SK-N-SH (cell line): ENCODE measurements around the gene NEUROG3. TPM values are rescaled to one million over a fixed set of nuclear protein-coding genes. Genes with fewer than 3 reads are reported as not detected.

Experiments
- CTCF ChIA-PET: fragments of 300-600, 350-600 bp; formaldehyde crosslinking; extraction: SDS; loops from one replicate; lab custom pipeline; 2021; lab: Yijun Ruan, JAX
- POLR2A ChIA-PET: fragments of 350-600 bp; sonication (Branson Sonifier 250); formaldehyde crosslinking; extraction: SDS; loops from one replicate; lab custom pipeline; 2020; ENCODE audit warnings: antibody characterized with exemption, inconsistent platforms; lab: Yijun Ruan, JAX
- DNase-seq: peaks from one replicate; pipeline ENCODE4 v3.0.0; 2012
- H2AFZ ChIP-seq: fragments of 200-600 bp; sonication (generic); 2 replicates; pipeline ENCODE4 v1.8.1; 2016; ENCODE audit warnings: antibody characterized with exemption, mild to moderate bottlenecking, low read depth
- H3F3A ChIP-seq: fragments of 200-600 bp; sonication (generic); replicated peaks from 2 replicates; pipeline ENCODE3; 2016; ENCODE audit warnings: antibody characterized with exemption, mild to moderate bottlenecking; ENCODE audit not compliant: insufficient read depth
- H3K27ac ChIP-seq, 2 experiments: fragments of 200-500 bp in 1 of 2; fragments of 200-600 bp in 1 of 2; sonication (Bioruptor generic) in 1 of 2; sonication (generic), shearing (Covaris generic) in 1 of 2; 2 replicates each; pipeline versions ENCODE4 v1.5.1 to v1.6.1; 2014 to 2016; ENCODE audit warnings: low read depth in 2 of 2, inconsistent platforms in 1 of 2, low read length in 1 of 2, mild to moderate bottlenecking in 1 of 2, mixed read lengths in 1 of 2
- H3K27me3 ChIP-seq: fragments of 200-600 bp; sonication (generic), shearing (Covaris generic); 2 replicates; pipeline ENCODE4 v1.6.1; 2016; ENCODE audit warnings: mixed run types; ENCODE audit not compliant: insufficient read depth
- H3K36me3 ChIP-seq, 2 experiments: fragments of 200-500 bp in 1 of 2; fragments of 200-600 bp in 1 of 2; sonication (Bioruptor generic) in 1 of 2; sonication (generic) in 1 of 2; replicated peaks in 1 of 2; 2 replicates each; pipeline versions ENCODE3 to v1.5.1; 2014 to 2016; ENCODE audit warnings: low read length in 1 of 2, mild to moderate bottlenecking in 1 of 2; ENCODE audit not compliant: insufficient read depth in 2 of 2, control insufficient read depth in 1 of 2
- H3K4me1 ChIP-seq, 2 experiments: fragments of 200-500 bp in 1 of 2; fragments of 200-600 bp in 1 of 2; sonication (Bioruptor generic) in 1 of 2; sonication (generic), shearing (Covaris generic) in 1 of 2; 2 replicates each; pipeline versions ENCODE4 v1.5.1 to v1.6.1; 2014 to 2016; ENCODE audit warnings: low read depth in 1 of 2, low read length in 1 of 2, mixed run types in 1 of 2; ENCODE audit not compliant: insufficient read depth in 2 of 2, control insufficient read depth in 1 of 2
- H3K4me2 ChIP-seq: fragments of 200-600 bp; sonication (generic), shearing (Covaris generic); 2 replicates; pipeline ENCODE4 v1.6.1; 2017; ENCODE audit warnings: mixed run types
- H3K4me3 ChIP-seq, 2 experiments: fragments of 200-500 bp in 1 of 2; fragments of 200-600 bp in 1 of 2; sonication (Bioruptor generic) in 1 of 2; sonication (generic), shearing (Covaris generic) in 1 of 2; 2 replicates each; pipeline versions ENCODE4 v1.5.1 to v1.8.1; 2014 to 2016; ENCODE audit warnings: low read depth in 2 of 2, inconsistent platforms in 1 of 2, low read length in 1 of 2, mild to moderate bottlenecking in 1 of 2, mixed read lengths in 1 of 2, moderate library complexity in 1 of 2
- H3K79me2 ChIP-seq: fragments of 200-600 bp; sonication (generic); 2 replicates; pipeline ENCODE4 v1.8.1; 2017; ENCODE audit warnings: mild to moderate bottlenecking; ENCODE audit not compliant: insufficient read depth
- H3K9ac ChIP-seq: fragments of 200-600 bp; sonication (generic); 2 replicates; pipeline ENCODE4 v1.6.1; 2017; ENCODE audit warnings: mixed run types
- H3K9me2 ChIP-seq: fragments of 200-600 bp; sonication (generic); 2 replicates; pipeline ENCODE4 v1.6.1; 2017; ENCODE audit warnings: mixed run types
- H3K9me3 ChIP-seq: fragments of 200-600 bp; sonication (generic); 2 replicates; pipeline ENCODE4 v1.6.1; 2017; ENCODE audit warnings: mixed run types, mild to moderate bottlenecking, moderate library complexity
- H4K20me1 ChIP-seq: fragments of 200-600 bp; sonication (generic); 2 replicates; pipeline ENCODE4 v1.6.1; 2017; ENCODE audit warnings: mild to moderate bottlenecking, mixed run types; ENCODE audit not compliant: insufficient read depth
- CHD2 ChIP-seq: fragments of 150-350 bp; IDR thresholded peaks from 2 replicates; pipeline ENCODE4 v1.6.1; 2018; ENCODE audit warnings: low read length; ENCODE audit not compliant: partially characterized antibody
- GABPA ChIP-seq: IDR thresholded peaks from 2 replicates; pipeline ENCODE4 v1.4.0; 2012; ENCODE audit warnings: low read depth, mild to moderate bottlenecking
- GATA2 ChIP-seq: sonication (generic); formaldehyde crosslinking; IDR thresholded peaks from 2 replicates; pipeline ENCODE4 v1.5.0; 2020; ENCODE audit warnings: mild to moderate bottlenecking, missing genetic modification reagents
- JUND ChIP-seq: IDR thresholded peaks from 2 replicates; pipeline ENCODE4 v1.4.0; 2012
- MXI1 ChIP-seq: IDR thresholded peaks from 2 replicates; pipeline ENCODE4 v1.6.1; 2012; ENCODE audit warnings: mild to moderate bottlenecking, low read depth, low read length, improper control_type of control experiment
- NFIC ChIP-seq: IDR thresholded peaks from 2 replicates; pipeline ENCODE4 v1.4.0; 2012; ENCODE audit warnings: borderline replicate concordance
- RAD21 ChIP-seq: IDR thresholded peaks from 2 replicates; pipeline ENCODE4 v1.6.1; 2012; ENCODE audit warnings: mild to moderate bottlenecking, low read length
- RCOR1 ChIP-seq: fragments of 150-350 bp; IDR thresholded peaks from 2 replicates; pipeline ENCODE4 v1.6.1; 2017; ENCODE audit warnings: antibody characterized with exemption, low read length
- SIN3A ChIP-seq: IDR thresholded peaks from 2 replicates; pipeline ENCODE4 v1.6.1; 2012; ENCODE audit warnings: low read depth, mild to moderate bottlenecking, low read length, moderate library complexity, borderline replicate concordance
- SMC3 ChIP-seq: IDR thresholded peaks from 2 replicates; pipeline ENCODE4 v1.6.1; 2012; ENCODE audit warnings: low read depth, low read length, improper control_type of control experiment
- TCF12 ChIP-seq: IDR thresholded peaks from 2 replicates; pipeline ENCODE4 v1.4.0; 2012
- WGBS: methylation state at CpG from one replicate; pipeline ENCODE4 v1.1.6; 2017; ENCODE audit warnings: low lambda C conversion rate; 5-methylcytosine and 5-hydroxymethylcytosine counted together
- polyA plus RNA-seq, 3 experiments: library from polyadenylated mRNA; depleted of rRNA; stranded (reverse); fragments of >200 nt; gene quantifications; 2 replicates each; pipeline ENCODE4 v1.2.3, GENCODE V29; 2012
- TF ChIP-seq, protein P1 (sequence below): IDR thresholded peaks from 2 replicates; pipeline ENCODE4 v1.4.0; 2012; ENCODE audit warnings: low read depth, borderline replicate concordance
- TF ChIP-seq, protein P2 (sequence below): fragments of 150-350 bp; IDR thresholded peaks from 2 replicates; pipeline ENCODE4 v1.6.1; 2016; ENCODE audit warnings: mild to moderate bottlenecking, low read depth, low read length
- TF ChIP-seq, protein P3 (sequence below): fragments of 150-350 bp; IDR thresholded peaks from 2 replicates; pipeline ENCODE4 v1.6.1; 2017; ENCODE audit warnings: antibody characterized with exemption, low read length, low read depth, borderline replicate concordance
- TF ChIP-seq, protein P4 (sequence below): IDR thresholded peaks from 2 replicates; pipeline ENCODE4 v1.4.0; 2012; ENCODE audit warnings: low read depth
- TF ChIP-seq, protein P5 (sequence below): IDR thresholded peaks from 2 replicates; pipeline ENCODE4; 2012

NEUROG3 gene
- polyA plus RNA-seq, 1 of the 3 experiments (the other 2 are of a cell fraction), result not detected

DNA sequence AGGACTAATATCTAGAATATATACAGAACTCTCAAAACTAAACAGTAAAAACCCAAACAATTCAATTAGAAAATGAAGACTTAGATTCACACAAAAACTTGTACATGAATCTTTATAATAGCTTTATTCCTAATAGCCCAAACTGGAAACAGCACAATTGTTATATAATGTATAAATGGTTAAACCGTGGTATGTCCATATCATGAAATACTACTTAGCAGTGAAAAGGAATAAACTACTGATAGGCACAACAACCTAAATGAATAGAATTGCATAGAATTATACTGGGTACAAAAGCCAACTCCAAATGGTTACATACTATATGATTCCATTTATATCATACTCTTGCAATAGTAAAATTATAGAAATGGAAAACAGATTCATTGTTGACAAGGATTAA, 35.9 kb upstream of the NEUROG3 start:
- POLR2A ChIA-PET, result no interaction called here
- H3K9me2 ChIP-seq, result no peaks in the 10 kb centered on the region
- no peaks in the 10 kb centered on the region for H3F3A ChIP-seq
- H3K4me3 ChIP-seq, result no peak overlapping the region
- no peaks in the 10 kb centered on the region for H3K36me3 ChIP-seq
- no peak for DNase-seq
- H3K9me3 ChIP-seq, result no peaks in the 10 kb centered on the region
- H3K27me3 ChIP-seq, result no peaks in the 10 kb centered on the region; the same call in 1 of the 2 replicates
- H3K27ac ChIP-seq, result no peak overlapping the region
- 76% methylated on average over 1 of the region's 1 CpG for WGBS
- H4K20me1 ChIP-seq, result no peaks in the 10 kb centered on the region
- CTCF ChIA-PET, result interaction anchor here (0.6 to 1.1 kb wide), 2 partner anchors 30 to 57 kb away, joined by 3 to 4 read pairs; no protein-coding TSS in a partner anchor
- no peak overlapping the region for H3K9ac ChIP-seq
- H3K4me2 ChIP-seq, result no peak overlapping the region
- H2AFZ ChIP-seq, result no peak overlapping the region
- no peaks in the 10 kb centered on the region for H3K4me1 ChIP-seq
- no peaks in the 10 kb centered on the region for H3K79me2 ChIP-seq
- TF ChIP-seq RCOR1 (no peak), CHD2 (no peak), SMC3 (no peak), MXI1 (no peak), TCF12 (no peak), JUND (no peak), GATA2 (CRISPR knock-in tag) (no peak), RAD21 (no peak), SIN3A (no peak), NFIC (no peak), GABPA (no peak)
- TF ChIP-seq, protein P1, sequence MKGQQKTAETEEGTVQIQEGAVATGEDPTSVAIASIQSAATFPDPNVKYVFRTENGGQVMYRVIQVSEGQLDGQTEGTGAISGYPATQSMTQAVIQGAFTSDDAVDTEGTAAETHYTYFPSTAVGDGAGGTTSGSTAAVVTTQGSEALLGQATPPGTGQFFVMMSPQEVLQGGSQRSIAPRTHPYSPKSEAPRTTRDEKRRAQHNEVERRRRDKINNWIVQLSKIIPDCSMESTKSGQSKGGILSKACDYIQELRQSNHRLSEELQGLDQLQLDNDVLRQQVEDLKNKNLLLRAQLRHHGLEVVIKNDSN, result no peak
- TF ChIP-seq, protein P2, sequence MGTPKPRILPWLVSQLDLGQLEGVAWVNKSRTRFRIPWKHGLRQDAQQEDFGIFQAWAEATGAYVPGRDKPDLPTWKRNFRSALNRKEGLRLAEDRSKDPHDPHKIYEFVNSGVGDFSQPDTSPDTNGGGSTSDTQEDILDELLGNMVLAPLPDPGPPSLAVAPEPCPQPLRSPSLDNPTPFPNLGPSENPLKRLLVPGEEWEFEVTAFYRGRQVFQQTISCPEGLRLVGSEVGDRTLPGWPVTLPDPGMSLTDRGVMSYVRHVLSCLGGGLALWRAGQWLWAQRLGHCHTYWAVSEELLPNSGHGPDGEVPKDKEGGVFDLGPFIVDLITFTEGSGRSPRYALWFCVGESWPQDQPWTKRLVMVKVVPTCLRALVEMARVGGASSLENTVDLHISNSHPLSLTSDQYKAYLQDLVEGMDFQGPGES, result no peak
- TF ChIP-seq, protein P3, sequence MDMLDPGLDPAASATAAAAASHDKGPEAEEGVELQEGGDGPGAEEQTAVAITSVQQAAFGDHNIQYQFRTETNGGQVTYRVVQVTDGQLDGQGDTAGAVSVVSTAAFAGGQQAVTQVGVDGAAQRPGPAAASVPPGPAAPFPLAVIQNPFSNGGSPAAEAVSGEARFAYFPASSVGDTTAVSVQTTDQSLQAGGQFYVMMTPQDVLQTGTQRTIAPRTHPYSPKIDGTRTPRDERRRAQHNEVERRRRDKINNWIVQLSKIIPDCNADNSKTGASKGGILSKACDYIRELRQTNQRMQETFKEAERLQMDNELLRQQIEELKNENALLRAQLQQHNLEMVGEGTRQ, result no peak
- TF ChIP-seq, protein P4, sequence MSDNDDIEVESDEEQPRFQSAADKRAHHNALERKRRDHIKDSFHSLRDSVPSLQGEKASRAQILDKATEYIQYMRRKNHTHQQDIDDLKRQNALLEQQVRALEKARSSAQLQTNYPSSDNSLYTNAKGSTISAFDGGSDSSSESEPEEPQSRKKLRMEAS, result no peak
- TF ChIP-seq, protein P5, sequence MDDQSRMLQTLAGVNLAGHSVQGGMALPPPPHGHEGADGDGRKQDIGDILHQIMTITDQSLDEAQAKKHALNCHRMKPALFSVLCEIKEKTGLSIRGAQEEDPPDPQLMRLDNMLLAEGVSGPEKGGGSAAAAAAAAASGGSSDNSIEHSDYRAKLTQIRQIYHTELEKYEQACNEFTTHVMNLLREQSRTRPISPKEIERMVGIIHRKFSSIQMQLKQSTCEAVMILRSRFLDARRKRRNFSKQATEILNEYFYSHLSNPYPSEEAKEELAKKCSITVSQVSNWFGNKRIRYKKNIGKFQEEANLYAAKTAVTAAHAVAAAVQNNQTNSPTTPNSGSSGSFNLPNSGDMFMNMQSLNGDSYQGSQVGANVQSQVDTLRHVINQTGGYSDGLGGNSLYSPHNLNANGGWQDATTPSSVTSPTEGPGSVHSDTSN, result no peak
- TF ChIP-seq, all 33 proteins: peak for 0
